T-helper 2 cell treated with Interferon-gamma antibody and Interleukin-4, amounts not matched to agents 100 ng/mL and 5 ng/mL, for 36 hours (primary cell): ENCODE measurements around the gene POLR2C. TPM values are rescaled to one million over a fixed set of nuclear protein-coding genes. Genes with fewer than 3 reads are reported as not detected.

ENCODE experiments used
- intact Hi-C: fragments of 100-400 bp; cut with micrococcal nuclease; formaldehyde crosslinking; loops from one replicate; pipeline ENCODE4 v1.15.1; 2023
- total RNA-seq: library from RNA; stranded (reverse); gene quantifications from 2 replicates; pipeline ENCODE4 v1.2.3, GENCODE V29; 2022

Gene POLR2C
- total RNA-seq, 1 donor from 2014 or later: 63.3 TPM

GRCh38 chr16:57500578-57501111 lies 38.2 kb downstream of the POLR2C start:
- intact Hi-C loops: no loop called here

GRCh38 chr16:57501492-57501891 lies 39.0 kb downstream of the POLR2C start:
- intact Hi-C loops: no loop called here

GRCh38 chr16:57502048-57502775 lies 39.7 kb downstream of the POLR2C start:
- intact Hi-C loops: no loop called here

GRCh38 chr16:57503366-57503765 lies 40.9 kb downstream of the POLR2C start:
- intact Hi-C loops: no loop called here

- intact Hi-C loops: no loop called here
These were observed 41.5 kb downstream of the POLR2C start for GRCh38 chr16:57504001-57504400.

GRCh38 chr16:57504491-57504890 lies 42.0 kb downstream of the POLR2C start:
- intact Hi-C loops: no loop called here

- intact Hi-C loops: no loop called here
These were observed 42.7 kb downstream of the POLR2C start for GRCh38 chr16:57505169-57505568.

GRCh38 chr16:57507136-57508034 lies 44.9 kb downstream of the POLR2C start:
- intact Hi-C loops: no loop called here

- intact Hi-C loops: no loop called here
These were observed 45.6 kb downstream of the POLR2C start for GRCh38 chr16:57508035-57508425.

GRCh38 chr16:57509231-57509923 lies 46.9 kb downstream of the POLR2C start:
- intact Hi-C loops: no loop called here

- intact Hi-C loops: no loop called here
These were observed 47.8 kb downstream of the POLR2C start for GRCh38 chr16:57510016-57510871.

- intact Hi-C loops: no loop called here
These were observed 50.0 kb downstream of the POLR2C start for GRCh38 chr16:57512296-57513001.

GRCh38 chr16:57513371-57514102 lies 51.1 kb downstream of the POLR2C start:
- intact Hi-C loops: no loop called here

GRCh38 chr16:57514371-57514770 lies 51.9 kb downstream of the POLR2C start:
- intact Hi-C loops: no loop called here

- intact Hi-C loops: loop anchor here (5.0 kb wide), 1 partner anchor 38 kb away; no protein-coding TSS in a partner anchor
These were observed 52.5 kb downstream of the POLR2C start for GRCh38 chr16:57514791-57515600.

GRCh38 chr16:57516176-57516725 lies 53.8 kb downstream of the POLR2C start:
- intact Hi-C loops: loop anchor here (5.0 kb wide), 1 partner anchor 39 kb away; no protein-coding TSS in a partner anchor

- intact Hi-C loops: loop anchor here (5.0 kb wide), 1 partner anchor 39 kb away; no protein-coding TSS in a partner anchor
These were observed 54.3 kb downstream of the POLR2C start for GRCh38 chr16:57516773-57517172.
